Head of caudate nucleus (tissue), 42 donors: Measurements from ENCODE around the gene PLPP3.
A peak's percentile ranks its signal among the peaks of the same experiment; 100 is the strongest.

Experiments used
- DNase-seq, 42 donors: peaks; one replicate each; pipeline versions ENCODE4 v3.0.0 to v3.0.0-alpha.2; 2020 to 2021; ENCODE audit warnings: mixed read lengths in 7 of 42
- intact Hi-C: fragments of 100-400 bp; cut with DNase I; formaldehyde crosslinking; loops from one replicate; pipeline ENCODE4 v1.15.0; 2022

PLPP3 gene

GRCh38 chr1:56533621-56534020 is 45.7 kb downstream of the PLPP3 start:
- intact Hi-C loops: no loop called here
- DNase-seq: no peak

- no peak for DNase-seq
- intact Hi-C loops: no loop called here
These were observed 46.2 kb downstream of the PLPP3 start for GRCh38 chr1:56533197-56533596.

DNA sequence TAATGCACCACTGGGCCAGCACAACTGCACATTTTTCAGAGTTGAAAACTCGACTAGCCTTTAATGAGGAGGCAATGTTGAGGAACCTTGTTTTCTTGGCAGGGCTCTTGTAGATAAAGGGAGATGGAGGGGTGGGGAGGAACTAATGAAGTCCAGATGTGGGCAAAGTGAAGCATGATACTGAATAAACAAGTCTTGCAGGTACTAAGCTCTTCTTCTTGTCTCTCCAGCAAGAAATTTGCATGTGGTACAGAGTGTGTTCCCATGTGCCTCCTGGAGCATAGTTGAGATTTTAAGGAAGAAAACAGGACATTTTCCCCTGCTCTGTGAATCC is 47.0 kb downstream of the PLPP3 start:
- intact Hi-C loops: no loop called here
- no peak for DNase-seq

GRCh38 chr1:56531624-56532349 is 47.6 kb downstream of the PLPP3 start:
- DNase-seq: no peak
- intact Hi-C loops: no loop called here

DNA sequence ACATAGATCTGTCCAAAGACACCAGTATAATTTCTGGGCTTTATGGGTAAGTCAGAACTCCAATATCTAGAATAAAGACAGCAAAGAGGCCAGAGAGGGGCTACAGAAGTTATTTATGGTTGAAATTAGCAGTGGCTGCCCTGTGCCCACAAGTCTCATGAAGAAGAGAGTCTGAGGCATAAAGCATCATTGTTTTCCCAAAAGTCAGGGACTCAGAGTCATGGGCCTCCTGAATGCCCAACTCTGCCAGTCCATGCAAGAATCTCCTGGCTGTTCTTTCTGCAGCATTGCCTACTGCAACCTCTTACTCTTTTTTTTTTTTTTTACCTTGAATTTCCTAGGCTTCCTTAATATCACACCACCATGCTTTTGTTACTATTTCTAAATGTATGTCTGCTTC is 49.6 kb downstream of the PLPP3 start:
- intact Hi-C loops: no loop called here
- DNase-seq: peak in 1 of 42 donors; percentile 29

DNA sequence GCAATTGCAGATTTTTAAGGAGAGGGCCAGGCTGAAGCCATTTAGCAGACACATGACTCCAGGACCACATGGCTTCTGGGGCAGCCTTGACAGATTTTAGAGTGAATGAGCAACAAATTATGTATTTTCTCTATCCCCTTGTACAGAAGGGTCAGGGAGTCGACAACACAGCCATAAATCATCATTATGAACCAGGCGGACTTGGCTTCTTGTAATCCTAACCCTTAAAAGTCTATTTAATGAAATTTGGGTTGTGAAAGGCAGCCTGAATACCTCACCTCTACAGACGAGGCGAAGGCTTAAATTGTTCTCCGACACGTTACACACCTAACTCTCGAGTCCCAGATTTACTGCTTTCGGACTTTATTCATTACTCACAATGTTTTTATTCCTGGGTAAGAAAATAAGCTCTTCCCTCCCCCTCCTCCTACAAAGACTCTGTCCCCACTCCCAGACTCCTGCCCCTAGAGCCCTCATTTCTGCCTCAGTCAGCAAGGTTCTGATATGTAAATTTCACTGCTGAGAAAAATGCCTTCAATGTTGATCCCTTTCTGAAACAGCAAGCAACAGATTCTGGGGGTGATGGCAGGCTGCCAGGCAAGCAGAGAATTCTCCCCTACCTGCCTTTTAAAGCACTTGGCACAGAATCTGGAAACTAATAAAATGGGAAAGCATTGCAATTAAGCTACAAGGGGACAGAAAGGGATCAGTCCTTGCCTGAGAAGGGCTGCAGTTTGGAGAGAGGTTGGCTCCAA is 51.6 kb downstream of the PLPP3 start:
- no peak for DNase-seq
- intact Hi-C loops: no loop called here

DNA sequence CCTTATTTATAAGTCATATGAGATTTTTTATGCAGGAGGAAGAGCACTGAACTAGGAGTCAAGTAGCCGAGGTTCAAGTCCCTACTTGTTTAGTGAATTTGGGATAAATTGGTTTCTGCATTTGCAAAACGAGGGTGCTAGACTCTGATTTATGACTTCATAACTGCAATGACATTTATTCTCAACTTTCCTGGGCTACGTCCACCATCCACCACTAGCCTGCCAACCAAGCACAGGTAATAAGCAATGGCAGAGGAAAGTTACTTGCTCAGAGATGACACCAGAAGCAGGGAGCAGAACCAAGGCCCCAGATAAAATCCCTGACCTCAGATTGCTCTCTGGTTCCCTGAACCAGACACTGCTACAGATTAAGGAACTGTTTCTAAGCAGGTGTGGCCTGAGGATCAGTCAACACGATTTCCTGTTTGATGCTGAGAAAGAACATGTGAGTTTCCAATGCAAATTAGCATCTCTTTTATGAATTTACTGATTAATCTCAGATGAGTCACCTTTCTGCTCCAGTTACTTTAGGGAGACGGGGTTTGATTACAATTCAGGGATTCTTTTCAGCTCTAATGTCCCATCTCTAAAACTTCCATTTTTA is 52.7 kb downstream of the PLPP3 start:
- intact Hi-C loops: no loop called here
- no peak for DNase-seq

GRCh38 chr1:56525489-56526041 is 53.8 kb downstream of the PLPP3 start:
- DNase-seq: peak in 20 of 42 donors; percentile 7 to 72 (median 39)
- intact Hi-C loops: no loop called here

DNA sequence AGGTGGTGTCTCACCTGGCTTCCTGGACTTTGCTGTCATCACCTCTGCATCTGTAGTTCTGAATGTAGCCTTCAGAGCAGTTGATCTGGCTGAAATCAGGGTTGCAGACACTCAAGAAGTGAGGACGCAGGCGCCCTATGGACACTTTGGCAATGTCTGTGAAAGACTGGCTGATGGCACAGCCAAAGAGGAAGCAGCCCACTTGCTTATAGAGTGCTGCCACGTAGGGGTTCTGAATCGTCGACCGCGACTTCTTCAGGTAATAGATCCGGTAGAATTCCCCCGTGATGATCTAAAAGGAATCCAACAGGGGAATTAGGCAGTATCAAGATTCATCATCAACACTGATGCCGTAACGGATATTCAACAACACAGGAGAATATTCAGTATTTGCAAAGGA is 55.1 kb downstream of the PLPP3 start:
- no peak for DNase-seq
- intact Hi-C loops: no loop called here

GRCh38 chr1:56522680-56523079 is 56.7 kb downstream of the PLPP3 start:
- DNase-seq: peak in 1 of 42 donors; percentile 19
- intact Hi-C loops: no loop called here

GRCh38 chr1:56520016-56520601 is 59.3 kb downstream of the PLPP3 start:
- peak in 1 of 42 donors; percentile 52 for DNase-seq
- intact Hi-C loops: no loop called here

- DNase-seq: no peak
- intact Hi-C loops: no loop called here
These were observed 61.8 kb downstream of the PLPP3 start for GRCh38 chr1:56517404-56518130.

DNA sequence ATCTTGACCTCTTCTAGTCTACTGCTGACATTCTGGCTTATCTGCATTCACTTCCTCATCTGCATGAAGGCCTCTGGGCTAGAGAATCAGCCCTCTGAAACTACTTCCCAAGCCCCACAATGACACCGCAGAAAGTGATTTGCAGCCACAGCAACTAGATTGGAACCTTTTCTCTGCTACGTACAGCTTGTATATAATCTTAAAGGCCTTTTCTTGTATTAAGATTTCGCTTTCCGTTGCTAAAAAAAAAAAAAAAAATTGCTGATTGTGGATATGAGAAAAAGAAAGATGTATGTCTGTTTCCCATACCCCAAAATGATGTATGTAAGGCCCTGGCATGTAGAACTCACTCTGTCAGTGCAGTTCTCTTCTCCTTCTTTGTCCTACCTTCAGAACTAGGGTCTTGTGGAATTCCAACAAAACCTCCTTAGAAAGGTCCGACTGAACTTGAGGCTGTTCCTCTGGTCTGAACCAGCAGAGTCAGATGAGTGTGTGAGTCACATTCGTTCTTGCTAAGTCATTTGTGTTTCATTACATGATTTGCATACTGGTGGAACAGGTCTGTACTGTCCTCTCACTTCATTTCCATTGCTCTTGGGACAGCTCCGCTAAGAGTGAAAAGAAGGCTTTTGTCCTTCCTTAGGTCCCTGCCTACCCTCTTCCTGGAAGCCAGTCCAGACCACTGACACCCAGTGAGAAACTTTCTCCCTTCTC is 62.7 kb downstream of the PLPP3 start:
- intact Hi-C loops: no loop called here
- peak in 5 of 42 donors; percentile 20 to 54 (median 24) for DNase-seq

DNA sequence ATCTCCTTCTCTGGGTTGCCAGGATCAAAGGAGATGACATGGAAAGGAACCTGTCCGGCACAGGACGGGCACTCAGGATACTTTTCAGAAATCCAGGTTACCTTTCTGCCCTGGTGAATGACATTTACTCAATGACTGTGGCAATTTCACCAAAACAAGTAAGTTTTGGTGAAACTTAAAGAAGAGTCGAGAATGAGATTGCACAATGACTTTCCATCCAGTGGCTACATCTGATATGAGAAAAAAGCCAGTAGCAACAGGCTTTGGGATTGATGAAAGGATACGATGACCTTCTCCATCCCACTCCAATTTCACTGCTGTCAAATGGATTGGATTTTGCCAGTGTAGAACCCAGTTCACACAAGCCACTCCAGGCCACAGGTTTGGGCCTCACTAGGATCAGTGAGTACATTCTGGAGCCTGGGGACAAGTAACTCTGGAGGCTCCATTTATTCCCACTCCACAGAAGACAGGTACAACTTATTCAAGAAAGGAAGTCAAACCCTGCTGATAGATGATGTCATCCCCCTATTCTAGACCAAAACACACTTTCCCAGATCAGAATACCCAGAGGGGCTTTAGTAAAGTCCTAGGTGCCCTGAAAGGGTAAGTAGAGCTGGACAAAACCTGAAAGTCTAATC is 63.3 kb downstream of the PLPP3 start:
- intact Hi-C loops: no loop called here

DNA sequence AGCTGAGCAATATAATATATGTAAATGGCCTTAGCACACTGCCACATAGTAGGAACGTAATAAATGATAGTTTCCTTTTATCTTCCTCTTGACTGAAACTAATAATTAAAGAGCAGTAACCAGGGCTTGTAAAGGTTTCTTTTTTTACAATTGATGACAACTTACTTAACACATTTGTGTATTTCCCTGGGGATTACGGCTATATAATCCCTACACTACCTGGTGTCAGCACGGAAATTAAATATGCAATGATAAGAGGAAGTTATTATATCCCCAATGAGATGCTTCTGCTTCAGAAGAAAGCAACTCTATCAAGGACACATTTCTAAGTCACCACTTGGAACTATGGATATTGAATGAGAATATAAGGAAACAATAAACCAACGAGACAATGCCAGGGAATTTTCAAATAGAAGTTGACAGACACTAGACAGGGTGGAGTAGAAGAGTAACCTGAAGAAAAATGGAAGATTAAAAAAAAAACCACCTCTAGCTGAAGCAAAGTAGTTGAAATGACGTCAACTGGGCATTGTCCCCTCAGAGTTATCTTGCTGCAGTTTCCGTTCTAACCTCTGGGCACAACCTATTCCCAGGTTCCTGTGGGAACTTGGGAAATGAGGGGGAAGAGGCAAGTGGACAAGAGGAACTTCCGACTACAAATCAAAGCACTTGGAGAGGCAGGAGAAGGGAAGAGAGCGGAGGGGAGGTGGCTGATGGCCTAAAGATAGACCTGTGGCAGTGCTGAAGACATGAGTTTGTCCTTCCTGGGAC is 66.5 kb downstream of the PLPP3 start:
- intact Hi-C loops: no loop called here
- no peak for DNase-seq

More for the DNA sequence above, 63.3 kb downstream of the PLPP3 start:
- DNase-seq: no peak

DNA sequence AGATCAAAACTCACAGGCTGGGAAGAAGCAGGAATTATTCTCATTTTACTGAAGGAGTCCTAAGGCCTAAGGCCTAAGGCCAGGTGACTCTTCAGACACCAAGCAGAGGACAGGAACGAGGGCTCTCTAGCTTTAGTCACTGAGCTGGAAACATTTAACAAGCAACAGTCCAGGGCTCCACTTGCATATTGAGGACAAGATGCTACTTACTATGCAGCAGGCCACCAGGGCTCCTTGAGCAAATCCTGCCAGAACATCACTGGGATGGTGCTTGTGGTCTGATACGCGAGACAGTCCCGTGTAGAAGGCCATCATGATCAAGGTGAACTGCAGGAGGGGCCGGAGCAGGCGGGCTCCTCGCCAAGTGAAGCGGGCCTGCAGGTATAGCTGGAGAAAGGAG is 67.6 kb downstream of the PLPP3 start:
- intact Hi-C loops: no loop called here
- no peak for DNase-seq

GRCh38 chr1:56511364-56511763 is 68.0 kb downstream of the PLPP3 start:
- intact Hi-C loops: no loop called here
- DNase-seq: no peak
